Activated T-cell treated with anti-CD3 and anti-CD28 coated beads, Interleukin-2, amount 50 U/mL, for 72 hours (primary cell): ENCODE results near the gene PRAMEF13. TPM values are rescaled to one million over a fixed set of nuclear protein-coding genes. Genes with fewer than 3 reads are reported as not detected.
"Not testable (repeated sequence)": the region's sequence is repeated elsewhere in the genome, so short reads cannot be mapped to it uniquely, and the experiment has no call there.

Source experiments
- ATAC-seq, 2 donors: fragments of 150-1000 bp; cut with Tn5 transposase; replicated peaks in 1 of 2; 2 replicates each; pipeline ENCODE4 v1.10.0; 2021; ENCODE audit warnings: moderate library complexity in 2 of 2, mild to moderate bottlenecking in 1 of 2
- DNase-seq, 2 donors: peaks; one replicate each; pipeline ENCODE4 v3.0.0; 2021 to 2022; ENCODE audit warnings: mixed read lengths in 1 of 2
- H3K27ac Mint-ChIP-seq: one replicate; pipeline ENCODE4 v1.8.0; 2022; ENCODE audit warnings: mild to moderate bottlenecking, moderate library complexity, mixed read lengths
- H3K27me3 Mint-ChIP-seq: one replicate; pipeline ENCODE4 v1.8.0; 2022; ENCODE audit warnings: low read depth, mixed read lengths
- H3K36me3 Mint-ChIP-seq, 2 donors: one replicate each; pipeline ENCODE4 v1.8.0; 2022; ENCODE audit warnings: mixed read lengths in 2 of 2, mild to moderate bottlenecking in 1 of 2; ENCODE audit not compliant: insufficient read depth in 2 of 2
- H3K4me1 Mint-ChIP-seq: one replicate; pipeline ENCODE4 v1.8.0; 2022; ENCODE audit warnings: low read depth, mixed read lengths
- H3K4me3 Mint-ChIP-seq, 2 donors: one replicate each; pipeline ENCODE4 v1.8.0; 2022; ENCODE audit warnings: mild to moderate bottlenecking in 2 of 2, mixed read lengths in 2 of 2, moderate library complexity in 2 of 2
- H3K9me3 Mint-ChIP-seq, 2 donors: one replicate each; pipeline ENCODE4 v1.8.0; 2022; ENCODE audit warnings: mixed read lengths in 2 of 2
- total RNA-seq, 2 donors: library from RNA; stranded (reverse); gene quantifications; one replicate each; pipeline ENCODE4 v1.2.3, GENCODE V29; 2022

The PRAMEF13 gene
- total RNA-seq, 2 donors from 2014 or later, result not detected

DNA sequence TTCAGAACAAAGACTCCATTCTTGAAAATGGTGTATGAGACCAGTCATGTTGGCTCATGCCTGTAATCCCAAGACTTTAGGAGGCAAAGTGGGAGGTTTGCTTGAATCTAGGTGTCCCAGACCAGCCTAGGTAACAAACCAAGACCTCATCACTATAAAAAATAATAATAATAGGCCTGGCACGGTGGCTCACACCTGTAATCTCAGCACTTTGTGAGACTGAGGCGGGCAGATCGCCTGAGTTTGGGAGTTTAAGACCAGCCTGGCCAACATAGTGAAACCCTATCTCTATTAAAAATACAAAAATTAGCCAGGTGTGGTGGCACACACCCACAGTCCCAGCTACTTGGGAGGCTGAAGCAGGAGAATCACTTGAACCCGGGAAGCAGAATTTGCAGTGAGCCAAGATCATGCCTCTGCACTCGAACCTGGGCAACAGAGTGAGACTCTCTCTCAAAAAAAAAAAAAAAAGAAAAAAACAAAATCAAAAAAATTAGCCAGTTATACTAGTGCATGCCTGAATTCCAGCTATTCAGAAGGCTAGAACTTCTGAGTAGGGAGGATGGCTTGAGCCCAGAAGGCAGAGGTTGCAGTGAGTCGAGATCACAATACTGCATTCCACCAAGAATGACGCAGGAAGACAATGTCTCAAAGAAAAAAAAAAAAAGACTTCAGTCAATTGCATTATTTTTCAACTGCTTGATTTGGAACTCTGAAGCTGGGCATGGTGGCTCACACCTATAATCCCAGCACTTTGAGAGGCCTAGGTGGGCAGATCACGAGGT is 26.3 kb upstream of the PRAMEF13 start:
- H3K27me3 Mint-ChIP-seq, H3K27ac Mint-ChIP-seq, H3K4me1 Mint-ChIP-seq, ATAC-seq, DNase-seq, H3K9me3 Mint-ChIP-seq, H3K4me3 Mint-ChIP-seq, H3K36me3 Mint-ChIP-seq: not testable (repeated sequence)

DNA sequence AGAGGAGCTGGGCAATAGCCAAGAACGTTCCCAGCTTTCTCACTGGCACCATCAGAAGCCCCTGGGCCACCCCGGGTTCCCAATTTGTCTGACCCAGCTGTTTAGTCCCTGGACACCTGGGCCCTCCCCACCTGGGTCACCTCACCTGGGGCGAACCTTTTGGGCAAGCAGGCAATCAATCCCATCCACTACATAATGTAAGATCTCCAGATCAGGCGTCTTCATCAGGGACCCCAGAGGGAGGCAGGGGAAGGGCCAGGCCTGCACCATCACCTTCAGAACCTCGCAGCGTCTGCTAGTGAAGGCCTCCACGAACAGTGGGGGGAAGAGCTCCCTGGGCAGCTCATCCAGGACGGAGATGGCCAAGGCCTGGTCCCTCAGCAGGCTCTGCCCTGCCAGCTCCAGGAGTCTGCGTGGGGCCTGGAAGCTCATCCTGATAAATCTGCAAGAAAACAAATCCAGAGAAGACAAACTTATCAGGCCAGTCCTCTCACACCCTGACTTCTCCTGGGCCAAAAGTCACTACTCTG is 24.5 kb upstream of the PRAMEF13 start, which contains the start of gene PRAMEF18:
Gene PRAMEF18 (minus strand): TSS at position 480 of the 530 bp plus-strand sequence. CDS start 48 bp downstream, at position 432.
- H3K27ac Mint-ChIP-seq, H3K4me1 Mint-ChIP-seq, H3K9me3 Mint-ChIP-seq, H3K36me3 Mint-ChIP-seq, ATAC-seq, H3K27me3 Mint-ChIP-seq, H3K4me3 Mint-ChIP-seq, DNase-seq: not testable (repeated sequence)

- H3K4me1 Mint-ChIP-seq, result no peaks in the 10 kb centered on the region
- H3K27me3 Mint-ChIP-seq, result peaks cover 6% of the 10 kb centered on the region
- DNase-seq (no peak), ATAC-seq (no peak)
- no peak overlapping the region for H3K4me3 Mint-ChIP-seq
- no peaks in the 10 kb centered on the region for H3K9me3 Mint-ChIP-seq
- no peak overlapping the region for H3K27ac Mint-ChIP-seq
- H3K36me3 Mint-ChIP-seq, result no peaks in the 10 kb centered on the region
These were observed 23.4 kb upstream of the PRAMEF13 start for GRCh38 chr1:13224480-13225060.

- H3K9me3 Mint-ChIP-seq, H3K4me3 Mint-ChIP-seq, DNase-seq, H3K27ac Mint-ChIP-seq, H3K27me3 Mint-ChIP-seq, H3K4me1 Mint-ChIP-seq, H3K36me3 Mint-ChIP-seq, ATAC-seq: not testable (repeated sequence)
These were observed 21.6 kb upstream of the PRAMEF13 start for GRCh38 chr1:13222788-13223187.

DNA sequence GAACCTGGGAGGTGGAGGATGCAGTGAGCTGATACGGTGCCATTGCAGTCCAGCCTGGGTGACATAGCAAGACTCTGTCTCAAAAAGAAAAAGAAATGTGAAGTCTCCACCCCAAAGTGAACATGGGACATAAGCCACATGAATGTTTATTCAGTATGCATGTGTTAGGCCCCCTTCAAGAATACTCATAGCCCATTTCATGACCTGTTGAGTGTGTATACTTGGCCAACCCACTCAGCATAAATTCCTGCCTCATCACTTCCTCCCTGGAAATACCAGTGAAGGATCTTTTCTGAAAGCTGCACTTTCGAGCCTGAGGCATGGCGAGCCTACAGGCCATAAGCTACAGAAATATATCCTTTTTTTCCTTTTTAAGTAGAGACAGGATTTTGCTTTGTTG is 18.0 kb upstream of the PRAMEF13 start:
- not testable (repeated sequence) for H3K36me3 Mint-ChIP-seq, H3K4me3 Mint-ChIP-seq, H3K27ac Mint-ChIP-seq, DNase-seq, H3K9me3 Mint-ChIP-seq, ATAC-seq, H3K27me3 Mint-ChIP-seq, H3K4me1 Mint-ChIP-seq

GRCh38 chr1:13216619-13217018 is 15.4 kb upstream of the PRAMEF13 start:
- H3K4me3 Mint-ChIP-seq, result not testable (repeated sequence)

GRCh38 chr1:13208712-13209111 is 7.5 kb upstream of the PRAMEF13 start:
- H3K4me3 Mint-ChIP-seq, H3K27ac Mint-ChIP-seq, H3K36me3 Mint-ChIP-seq, H3K9me3 Mint-ChIP-seq, ATAC-seq, DNase-seq, H3K4me1 Mint-ChIP-seq, H3K27me3 Mint-ChIP-seq: not testable (repeated sequence)

More at GRCh38 chr1:13216619-13217018, 15.4 kb upstream of the PRAMEF13 start:
- not testable (repeated sequence) for H3K9me3 Mint-ChIP-seq, H3K27ac Mint-ChIP-seq, H3K4me1 Mint-ChIP-seq, H3K27me3 Mint-ChIP-seq, H3K36me3 Mint-ChIP-seq, ATAC-seq, DNase-seq

- not testable (repeated sequence) for H3K4me3 Mint-ChIP-seq, H3K27me3 Mint-ChIP-seq, H3K4me1 Mint-ChIP-seq, ATAC-seq, DNase-seq, H3K36me3 Mint-ChIP-seq, H3K9me3 Mint-ChIP-seq, H3K27ac Mint-ChIP-seq
These were observed 29.7 kb downstream of the PRAMEF13 start, which contains the start of gene PRAMEF9 for GRCh38 chr1:13171548-13171947. PRAMEF9 (plus strand) TSS chr1:13171848; CDS start chr1:13175281, 3,433 bp downstream.

- H3K4me3 Mint-ChIP-seq, ATAC-seq, H3K9me3 Mint-ChIP-seq, DNase-seq, H3K27me3 Mint-ChIP-seq, H3K27ac Mint-ChIP-seq, H3K4me1 Mint-ChIP-seq, H3K36me3 Mint-ChIP-seq: not testable (repeated sequence)
These were observed 35.7 kb downstream of the PRAMEF13 start, which contains the start of gene HNRNPCL4 for GRCh38 chr1:13165531-13165930. HNRNPCL4 (minus strand) TSS chr1:13165631; CDS start chr1:13165467, 164 bp downstream.

GRCh38 chr1:13155909-13156308 is 45.3 kb downstream of the PRAMEF13 start, which contains the start of gene PRAMEF26:
PRAMEF26 (minus strand) TSS chr1:13156009; CDS start chr1:13153095, 2,914 bp downstream.
- not testable (repeated sequence) for H3K4me3 Mint-ChIP-seq, H3K27ac Mint-ChIP-seq, H3K36me3 Mint-ChIP-seq, DNase-seq, H3K27me3 Mint-ChIP-seq, H3K9me3 Mint-ChIP-seq, ATAC-seq, H3K4me1 Mint-ChIP-seq

Other genes starting within 250 kb of the PRAMEF13 start
- gene PRAMEF27, start 144.8 kb downstream of the PRAMEF13 start, total RNA-seq, result not detected
- gene HNRNPCL3, start 140.6 kb downstream of the PRAMEF13 start, total RNA-seq, result not detected
- gene PRAMEF25, start 130.6 kb downstream of the PRAMEF13 start, total RNA-seq, result not detected
- gene HNRNPCL2, start 84.6 kb downstream of the PRAMEF13 start, total RNA-seq, result not detected
- not detected for gene PRAMEF26, start 45.4 kb downstream of the PRAMEF13 start, total RNA-seq
- gene HNRNPCL4, start 35.8 kb downstream of the PRAMEF13 start, total RNA-seq, result not detected
- not detected for gene PRAMEF9, start 29.6 kb downstream of the PRAMEF13 start, total RNA-seq
- not detected for gene PRAMEF18, start 24.7 kb upstream of the PRAMEF13 start, total RNA-seq
- not detected for gene PRAMEF5, start 52.8 kb upstream of the PRAMEF13 start, total RNA-seq
- gene PRAMEF8, start 83.7 kb upstream of the PRAMEF13 start, total RNA-seq, result not detected
- gene PRAMEF33, start 102.1 kb upstream of the PRAMEF13 start, total RNA-seq, result not detected
- not detected for gene PRAMEF15, start 114.2 kb upstream of the PRAMEF13 start, total RNA-seq
- not detected for gene PRAMEF14, start 145.7 kb upstream of the PRAMEF13 start, total RNA-seq
- gene PRAMEF19, start 170.5 kb upstream of the PRAMEF13 start, total RNA-seq, result not detected
- not detected for gene PRAMEF17, start 188.2 kb upstream of the PRAMEF13 start, total RNA-seq
- gene PRAMEF20, start 209.0 kb upstream of the PRAMEF13 start, total RNA-seq, result not detected